NT2/D1 (cell line): Measurements from ENCODE around the gene ZNF831.

Experiments used
- DNase-seq: peaks from one replicate; pipeline ENCODE4 v3.0.0-alpha.2; 2011; ENCODE audit warnings: low read depth, low spot score
- H3K27me3 ChIP-seq: 2 replicates; pipeline ENCODE4 v1.6.0; 2011; ENCODE audit warnings: mild to moderate bottlenecking; ENCODE audit not compliant: insufficient read length, insufficient read depth
- H3K36me3 ChIP-seq: 2 replicates; pipeline ENCODE4 v1.6.1; 2011; ENCODE audit warnings: mild to moderate bottlenecking, low read length, mixed read lengths; ENCODE audit not compliant: insufficient read depth, insufficient read length
- H3K4me1 ChIP-seq: 2 replicates; pipeline ENCODE4 v1.5.1; 2011; ENCODE audit not compliant: insufficient read depth, insufficient read length
- H3K4me3 ChIP-seq: 2 replicates; pipeline ENCODE4 v1.5.1; 2011; ENCODE audit warnings: low read depth; ENCODE audit not compliant: insufficient read length
- H3K9ac ChIP-seq: 2 replicates; pipeline ENCODE4 v1.6.0; 2011; ENCODE audit warnings: low read depth; ENCODE audit not compliant: insufficient read length
- H3K9me3 ChIP-seq: 2 replicates; pipeline ENCODE4 v1.5.1; 2011; ENCODE audit warnings: mild to moderate bottlenecking, low read length; ENCODE audit not compliant: insufficient read depth
- SUZ12 ChIP-seq: IDR thresholded peaks from 2 replicates; pipeline ENCODE4 v1.6.1; 2011; ENCODE audit not compliant: insufficient read length, insufficient read depth; ENCODE audit errors: extremely low read depth
- YY1 ChIP-seq: IDR thresholded peaks from 2 replicates; pipeline ENCODE4 v1.6.1; 2011; ENCODE audit not compliant: insufficient read length, insufficient read depth
- ZNF274 ChIP-seq: IDR thresholded peaks from 2 replicates; pipeline ENCODE4 v1.6.1; 2011; ENCODE audit warnings: mild to moderate bottlenecking, low read depth, low read length

ZNF831 gene

DNA sequence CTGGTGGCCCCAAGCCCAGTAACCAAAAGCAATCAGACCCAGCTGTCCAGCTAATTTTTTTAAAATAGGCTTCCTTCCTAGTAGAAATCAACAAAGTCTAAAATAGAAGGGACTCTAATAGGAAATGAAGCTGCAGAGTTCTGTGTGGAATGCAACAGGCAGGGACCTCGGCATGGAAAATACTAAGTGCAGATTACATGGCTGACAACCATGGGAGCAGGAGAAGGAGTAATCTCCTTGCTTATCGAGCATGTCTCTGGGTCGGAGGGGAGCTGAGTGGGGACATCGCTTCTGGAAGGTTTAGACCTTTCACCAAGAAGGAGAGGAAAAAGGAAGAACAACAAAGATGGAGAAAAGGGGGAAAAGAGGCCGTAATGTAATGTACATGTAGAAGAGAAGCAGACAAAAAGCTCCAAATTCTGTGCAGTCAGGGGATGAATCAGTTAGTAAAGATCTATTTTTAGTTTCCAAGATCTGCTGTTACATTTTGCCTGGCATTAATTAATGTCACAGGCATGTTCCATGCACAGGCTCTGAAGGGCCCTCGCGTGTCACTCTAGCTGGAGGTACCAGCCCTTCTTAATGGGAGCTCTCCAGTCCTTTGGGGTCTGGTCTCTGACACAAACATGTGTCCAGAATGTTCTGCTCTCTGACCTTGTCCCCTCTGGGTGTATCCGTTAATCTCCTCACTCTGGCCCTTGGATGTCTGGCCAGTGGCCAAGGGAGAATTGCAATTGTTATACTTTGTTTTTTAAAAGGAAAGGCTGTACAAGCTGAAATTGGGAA, 16.6 kb upstream of the ZNF831 start:
- Histone ChIP-seq H3K9me3 (peaks cover 4% of the 10 kb centered on the region; the same call in 1 of the 2 replicates), H3K36me3 (no peaks in the 10 kb centered on the region), H3K4me1 (peaks cover 3% of the 10 kb centered on the region), H3K27me3 (no peaks in the 10 kb centered on the region), H3K4me3 (no peak overlapping the region), H3K9ac (no peak overlapping the region)
- TF ChIP-seq YY1 (no peak), SUZ12 (no peak), ZNF274 (no peak)
- no peak for DNase-seq

DNA sequence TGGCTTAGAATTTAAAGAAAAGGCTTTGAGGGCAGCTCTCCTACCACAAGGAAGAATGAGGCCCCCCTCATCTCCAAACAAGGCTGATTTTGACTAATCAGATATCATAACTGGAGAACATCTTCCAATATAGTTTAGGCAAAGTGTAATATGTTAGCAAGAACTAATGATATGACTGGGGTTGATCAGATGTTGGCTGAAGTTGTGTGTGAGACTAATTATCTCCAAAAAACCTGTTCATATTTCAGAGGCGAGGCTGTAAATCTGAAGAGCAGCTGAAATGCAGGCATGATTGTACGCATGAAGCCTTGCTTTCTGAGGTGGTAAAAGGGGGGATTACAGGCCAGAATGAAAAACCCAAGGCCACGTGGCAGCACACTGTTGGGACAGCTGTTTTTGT, 16.0 kb upstream of the ZNF831 start:
- no peak overlapping the region for H3K9ac ChIP-seq
- peaks cover 3% of the 10 kb centered on the region for H3K4me1 ChIP-seq
- no peak for TF ChIP-seq YY1
- TF ChIP-seq SUZ12: no peak
- TF ChIP-seq ZNF274: no peak
- DNase-seq: no peak
- H3K36me3 ChIP-seq: no peaks in the 10 kb centered on the region
- H3K27me3 ChIP-seq: no peaks in the 10 kb centered on the region
- H3K4me3 ChIP-seq: no peak overlapping the region
- no peaks in the 10 kb centered on the region; the same call in 1 of the 2 replicates for H3K9me3 ChIP-seq

DNA sequence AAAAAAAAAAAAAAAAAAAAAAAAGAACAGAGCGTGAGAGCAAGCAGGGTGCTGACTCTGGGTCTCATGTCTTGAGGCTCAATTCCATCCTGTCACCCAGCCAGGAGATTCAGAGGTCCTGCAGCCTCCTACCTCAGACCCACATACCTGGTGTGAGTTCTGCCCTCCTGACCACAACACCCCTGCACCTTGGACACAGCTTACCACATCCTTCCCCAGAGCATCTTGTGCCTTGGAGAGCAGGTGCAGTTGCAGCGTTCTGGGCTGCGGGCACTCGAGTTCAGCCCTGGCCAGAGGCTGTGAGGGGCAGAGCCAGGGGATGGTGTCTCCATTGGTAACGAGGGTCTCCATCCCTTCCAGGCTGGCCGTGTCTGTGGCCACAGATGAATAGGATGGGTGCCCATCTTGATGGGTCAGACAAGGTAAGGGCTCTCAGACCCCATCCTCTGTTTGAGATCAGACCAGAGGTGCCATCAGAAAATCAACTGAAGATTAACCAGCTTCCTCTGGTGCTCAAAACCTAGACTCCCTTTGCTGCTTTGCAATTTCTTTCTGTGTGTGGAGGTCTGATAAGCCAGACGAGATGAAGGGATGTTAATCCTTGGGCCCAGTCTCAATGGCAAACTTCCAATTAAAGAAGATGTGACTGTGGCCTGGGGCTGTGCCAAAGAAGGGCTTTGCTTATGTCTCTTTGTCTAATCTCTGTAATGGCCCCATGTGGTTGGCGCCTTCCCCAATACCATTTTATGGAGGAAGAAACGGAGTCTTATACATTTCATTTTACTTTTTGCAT, 14.7 kb upstream of the ZNF831 start:
- Histone ChIP-seq H3K4me3 (no peak overlapping the region), H3K36me3 (no peaks in the 10 kb centered on the region), H3K9me3 (no peaks in the 10 kb centered on the region), H3K27me3 (no peaks in the 10 kb centered on the region), H3K4me1 (peaks cover 3% of the 10 kb centered on the region), H3K9ac (no peak overlapping the region)
- TF ChIP-seq SUZ12 (no peak), YY1 (no peak), ZNF274 (no peak)
- DNase-seq: no peak

DNA sequence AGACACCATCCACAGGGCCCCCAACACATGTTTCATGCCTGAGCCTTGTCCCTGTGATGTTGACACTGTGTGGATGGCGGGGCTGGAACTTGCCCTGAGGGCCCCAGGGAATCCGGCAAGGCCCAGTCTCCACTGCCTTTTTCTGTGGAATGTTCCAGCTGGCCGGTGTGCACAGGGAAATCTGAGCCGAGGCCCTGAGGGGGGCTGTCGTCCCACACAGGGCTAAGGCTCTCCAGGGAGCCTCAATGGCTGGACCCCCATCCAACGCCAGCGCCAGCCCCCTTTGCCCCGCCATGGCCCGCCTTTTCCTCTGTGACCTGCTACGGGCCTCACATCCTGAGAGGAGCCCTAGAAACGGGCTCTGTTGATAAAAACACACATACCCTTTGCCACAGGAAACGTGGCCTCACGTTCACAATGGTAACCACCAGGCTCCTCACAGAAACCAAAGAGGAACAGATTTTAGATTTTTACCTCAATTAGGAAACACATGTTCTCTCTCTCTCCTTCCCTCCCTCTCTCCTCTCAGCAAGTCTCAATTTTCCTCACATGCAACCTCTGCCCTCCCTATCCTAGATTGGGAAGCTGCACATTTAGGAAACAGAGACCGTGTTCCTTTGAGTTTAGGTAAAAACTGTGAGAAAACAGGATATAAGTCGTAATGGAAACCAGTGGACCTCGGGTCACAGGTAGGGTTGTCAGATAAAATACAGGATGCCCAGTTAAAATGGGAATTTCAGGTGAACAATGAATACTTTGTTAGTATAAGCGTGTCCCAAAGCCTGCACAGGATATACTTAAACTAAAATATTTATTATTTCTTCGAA, 13.7 kb upstream of the ZNF831 start:
- no peaks in the 10 kb centered on the region for H3K36me3 ChIP-seq
- no peak overlapping the region for H3K9ac ChIP-seq
- H3K27me3 ChIP-seq: no peaks in the 10 kb centered on the region
- peaks cover 3% of the 10 kb centered on the region for H3K4me1 ChIP-seq
- H3K9me3 ChIP-seq: no peaks in the 10 kb centered on the region
- no peak for DNase-seq
- no peak overlapping the region for H3K4me3 ChIP-seq
- no peak for TF ChIP-seq SUZ12
- TF ChIP-seq ZNF274: no peak
- no peak for TF ChIP-seq YY1

DNA sequence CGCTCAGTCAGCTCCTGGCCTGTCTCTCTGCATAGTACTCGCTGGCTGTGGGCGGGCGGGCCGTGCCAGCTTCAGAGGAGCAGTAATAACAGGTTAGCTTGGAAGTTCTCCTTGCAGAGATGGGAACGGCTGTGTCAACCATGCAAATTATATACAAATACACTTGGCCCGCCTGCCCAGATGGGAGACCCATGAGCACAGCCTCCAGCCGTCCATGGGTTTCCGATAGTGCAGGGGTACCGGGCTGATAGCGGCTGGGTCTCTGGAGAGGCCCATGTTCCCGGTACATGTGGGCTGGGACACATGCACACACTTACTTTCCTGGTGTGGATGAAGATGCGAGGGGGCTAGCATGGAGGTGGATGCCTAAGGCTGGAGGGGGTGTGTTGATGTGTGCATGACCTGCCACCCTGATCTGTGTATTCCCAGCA, 12.8 kb upstream of the ZNF831 start:
- H3K27me3 ChIP-seq: no peaks in the 10 kb centered on the region
- no peak overlapping the region for H3K4me3 ChIP-seq
- TF ChIP-seq SUZ12 (no peak), YY1 (no peak), ZNF274 (no peak)
- no peaks in the 10 kb centered on the region for H3K36me3 ChIP-seq
- no peaks in the 10 kb centered on the region for H3K9me3 ChIP-seq
- no peak overlapping the region for H3K9ac ChIP-seq
- no peak for DNase-seq
- peaks cover 3% of the 10 kb centered on the region for H3K4me1 ChIP-seq

DNA sequence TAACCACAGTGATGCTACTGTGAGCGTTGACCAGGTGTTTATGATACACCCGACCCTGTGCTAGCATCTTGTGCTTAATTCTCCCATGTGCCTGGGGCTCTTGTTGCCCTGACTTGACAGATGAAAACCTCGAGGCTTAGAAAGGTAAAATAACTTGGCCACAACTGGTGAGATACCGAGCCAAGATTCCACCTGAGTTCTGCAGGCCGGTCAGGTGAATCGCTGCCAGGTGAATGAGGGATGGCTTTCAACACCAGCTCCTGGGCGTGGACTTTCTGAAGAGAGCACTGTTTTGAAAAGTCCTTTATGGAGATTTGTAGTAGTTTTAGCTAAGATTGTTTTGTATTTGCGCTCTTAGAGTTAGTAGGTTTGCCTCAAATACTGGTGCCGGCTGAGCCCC, 12.2 kb upstream of the ZNF831 start:
- no peaks in the 10 kb centered on the region for H3K9me3 ChIP-seq
- no peak overlapping the region for H3K4me3 ChIP-seq
- peaks cover 3% of the 10 kb centered on the region for H3K4me1 ChIP-seq
- DNase-seq: no peak
- TF ChIP-seq ZNF274 (no peak), YY1 (no peak), SUZ12 (no peak)
- no peaks in the 10 kb centered on the region for H3K27me3 ChIP-seq
- no peaks in the 10 kb centered on the region for H3K36me3 ChIP-seq
- H3K9ac ChIP-seq: no peak overlapping the region
